Upper lobe of left lung (tissue), 6 donors: ENCODE data around the gene MPZL1. TPM values are rescaled to one million over a fixed set of nuclear protein-coding genes. Genes with fewer than 3 reads are reported as not detected.

ENCODE experiments used
- ATAC-seq, 2 donors: fragments of 200-7000 bp; cut with Tn5 transposase; one replicate each; pipeline ENCODE4 v1.9.1; 2022; ENCODE audit warnings: mild to moderate bottlenecking in 2 of 2, moderate library complexity in 2 of 2; ENCODE audit not compliant: low FRiP score in 2 of 2
- DNase-seq, 2 donors: peaks; one replicate each; pipeline ENCODE4 v3.0.0-alpha.2; 2019 to 2020
- H3K27ac ChIP-seq, 4 donors: fragments of 200-600 bp; sonication (generic); one replicate each; pipeline ENCODE4 v1.5.1; 2016 to 2019
- H3K27me3 ChIP-seq, 4 donors: fragments of 200-600 bp; sonication (generic); one replicate each; pipeline ENCODE4 v1.5.1; 2017 to 2019
- H3K36me3 ChIP-seq, 4 donors: fragments of 200-600 bp; sonication (generic); one replicate each; pipeline ENCODE4 v1.5.1; 2016 to 2019
- H3K4me1 ChIP-seq, 4 donors: fragments of 200-600 bp; sonication (generic); one replicate each; pipeline ENCODE4 v1.5.1; 2018 to 2019
- H3K4me3 ChIP-seq, 4 donors: fragments of 200-600 bp; sonication (generic); one replicate each; pipeline ENCODE4 v1.5.1; 2017 to 2019; ENCODE audit warnings: mild to moderate bottlenecking in 2 of 4, moderate library complexity in 1 of 4
- H3K9me3 ChIP-seq, 4 donors: fragments of 200-600 bp; sonication (generic); one replicate each; pipeline ENCODE4 v1.5.1; 2018 to 2019
- EP300 ChIP-seq, 4 donors: sonication (generic); formaldehyde crosslinking; IDR thresholded peaks; one replicate each; pipeline ENCODE4 v1.5.1; 2017; ENCODE audit warnings: antibody characterized with exemption in 4 of 4, control low read depth in 2 of 4
- POLR2A ChIP-seq, 4 donors: fragments of 450-650 bp; IDR thresholded peaks; one replicate each; pipeline ENCODE4 v1.5.1; 2016 to 2017; ENCODE audit warnings: antibody characterized with exemption in 4 of 4, mild to moderate bottlenecking in 2 of 4
- POLR2AphosphoS5 ChIP-seq, 2 donors: sonication (generic); formaldehyde crosslinking; IDR thresholded peaks; one replicate each; pipeline ENCODE4 v1.5.1; 2017; ENCODE audit warnings: antibody characterized with exemption in 2 of 2
- WGBS, 2 donors: methylation state at CpG; one replicate each; pipeline ENCODE4 v1.1.5; 2017 to 2018; 5-methylcytosine and 5-hydroxymethylcytosine counted together
- total RNA-seq, 6 donors: library from RNA; depleted of rRNA in 4 of 6; stranded (reverse); fragments of >200 nt in 4 of 6; gene quantifications; one replicate each; pipeline versions ENCODE4 v1.1.0 to v1.2.1, GENCODE V29; 2016 to 2021
- TF ChIP-seq, protein P1 (sequence below), 6 experiments: fragments of 450-650 bp in 4 of 6; fragments of 200-600 bp in 2 of 6; sonication (generic) in 2 of 6; IDR thresholded peaks; one replicate each; pipeline ENCODE4 v1.5.1; 2016 to 2019; ENCODE audit warnings: antibody characterized with exemption in 6 of 6
- donor health status: DM: no; HTN: no; CAD: no; lungs with moderate emphysema.
- donor health status: DM: no; HTN: yes; CAD: no; lungs with severe emphysema.

The MPZL1 gene
- total RNA-seq, 6 donors from 2014 or later, result 28.3 to 80.6 (median 65.4) TPM

DNA sequence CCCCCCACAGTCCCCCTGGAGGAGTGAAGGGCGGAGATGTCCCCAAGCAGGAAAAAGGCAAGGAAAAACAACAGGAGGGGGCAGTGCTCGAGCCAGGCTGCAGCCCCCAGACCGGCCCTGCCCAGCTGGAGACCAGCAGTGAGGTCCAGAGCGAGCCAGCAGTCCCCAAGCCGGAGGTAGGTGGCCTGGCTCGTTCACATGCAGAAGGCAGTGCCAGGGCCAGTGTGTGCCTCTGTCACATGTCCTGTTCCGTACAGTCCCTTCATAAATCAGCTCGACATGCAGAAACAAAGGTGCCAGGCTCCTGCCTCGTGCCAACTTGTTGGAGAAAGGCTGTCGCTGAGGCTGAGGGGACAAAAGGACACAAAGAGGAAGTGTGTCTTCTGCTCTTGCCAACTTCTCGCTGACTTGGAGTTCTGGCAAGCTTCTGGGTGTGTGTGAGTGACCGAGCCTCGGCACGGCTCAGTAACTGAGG is 24.1 kb upstream of the MPZL1 start:
- ATAC-seq (peak; percentile 29 to 72), DNase-seq (peak; percentile 32 to 44)
- TF ChIP-seq POLR2AphosphoS5 (IDR thresholded peaks at IDR 0.05) (no peak), EP300 (IDR thresholded peaks at IDR 0.05) (no peak), POLR2A (IDR thresholded peaks at IDR 0.05) (no peak)
- TF ChIP-seq, protein P1, sequence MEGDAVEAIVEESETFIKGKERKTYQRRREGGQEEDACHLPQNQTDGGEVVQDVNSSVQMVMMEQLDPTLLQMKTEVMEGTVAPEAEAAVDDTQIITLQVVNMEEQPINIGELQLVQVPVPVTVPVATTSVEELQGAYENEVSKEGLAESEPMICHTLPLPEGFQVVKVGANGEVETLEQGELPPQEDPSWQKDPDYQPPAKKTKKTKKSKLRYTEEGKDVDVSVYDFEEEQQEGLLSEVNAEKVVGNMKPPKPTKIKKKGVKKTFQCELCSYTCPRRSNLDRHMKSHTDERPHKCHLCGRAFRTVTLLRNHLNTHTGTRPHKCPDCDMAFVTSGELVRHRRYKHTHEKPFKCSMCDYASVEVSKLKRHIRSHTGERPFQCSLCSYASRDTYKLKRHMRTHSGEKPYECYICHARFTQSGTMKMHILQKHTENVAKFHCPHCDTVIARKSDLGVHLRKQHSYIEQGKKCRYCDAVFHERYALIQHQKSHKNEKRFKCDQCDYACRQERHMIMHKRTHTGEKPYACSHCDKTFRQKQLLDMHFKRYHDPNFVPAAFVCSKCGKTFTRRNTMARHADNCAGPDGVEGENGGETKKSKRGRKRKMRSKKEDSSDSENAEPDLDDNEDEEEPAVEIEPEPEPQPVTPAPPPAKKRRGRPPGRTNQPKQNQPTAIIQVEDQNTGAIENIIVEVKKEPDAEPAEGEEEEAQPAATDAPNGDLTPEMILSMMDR (IDR thresholded peaks at IDR 0.05), result no peak
- WGBS, 2 donors, result 35 to 61% methylated on average over 6 to 14 of the region's 14 CpGs
- Histone ChIP-seq H3K27ac (no peak overlapping the region), H3K4me1 (peaks cover 5 to 11% (median 7%) of the 10 kb centered on the region in 4 donors), H3K4me3 (no peak overlapping the region), H3K9me3 (no peaks in the 10 kb centered on the region), H3K27me3 (no peaks in the 10 kb centered on the region), H3K36me3 (peaks cover 0 to 33% (median 18%) of the 10 kb centered on the region in 4 donors)

DNA sequence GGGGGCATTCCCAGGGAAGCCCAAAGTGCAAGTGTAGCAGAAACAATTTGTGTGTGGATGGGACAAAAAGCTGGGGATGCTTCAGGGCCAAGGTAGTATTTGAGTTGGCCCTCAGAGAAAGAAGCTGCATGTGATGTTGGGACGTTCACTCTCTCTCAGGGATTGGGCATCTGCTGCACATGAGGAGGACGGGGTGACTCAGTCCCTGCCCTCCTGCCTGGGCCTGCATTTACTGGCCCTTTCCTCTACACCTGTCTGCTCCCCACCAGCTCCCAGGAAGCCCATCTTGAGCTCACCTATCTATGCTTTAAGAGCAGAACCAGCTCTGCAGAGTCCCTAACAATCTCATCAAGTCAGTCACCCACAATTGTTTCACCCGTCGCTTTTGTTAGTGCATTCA is 23.5 kb upstream of the MPZL1 start:
- H3K4me3 ChIP-seq, result no peak overlapping the region
- H3K27me3 ChIP-seq, result no peaks in the 10 kb centered on the region
- ATAC-seq (no peak), DNase-seq (no peak)
- H3K27ac ChIP-seq, result no peak overlapping the region
- TF ChIP-seq EP300 (IDR thresholded peaks at IDR 0.05) (no peak), POLR2AphosphoS5 (IDR thresholded peaks at IDR 0.05) (no peak), POLR2A (IDR thresholded peaks at IDR 0.05) (no peak)
- TF ChIP-seq, protein P1 (IDR thresholded peaks at IDR 0.05), result no peak
- H3K36me3 ChIP-seq, result peaks cover 0 to 39% (median 18%) of the 10 kb centered on the region in 4 donors
- peaks cover 5 to 11% (median 7%) of the 10 kb centered on the region in 4 donors for H3K4me1 ChIP-seq
- H3K9me3 ChIP-seq, result no peaks in the 10 kb centered on the region
- 96 to 100% methylated on average over 4 of the region's 4 CpGs for WGBS, 2 donors

DNA sequence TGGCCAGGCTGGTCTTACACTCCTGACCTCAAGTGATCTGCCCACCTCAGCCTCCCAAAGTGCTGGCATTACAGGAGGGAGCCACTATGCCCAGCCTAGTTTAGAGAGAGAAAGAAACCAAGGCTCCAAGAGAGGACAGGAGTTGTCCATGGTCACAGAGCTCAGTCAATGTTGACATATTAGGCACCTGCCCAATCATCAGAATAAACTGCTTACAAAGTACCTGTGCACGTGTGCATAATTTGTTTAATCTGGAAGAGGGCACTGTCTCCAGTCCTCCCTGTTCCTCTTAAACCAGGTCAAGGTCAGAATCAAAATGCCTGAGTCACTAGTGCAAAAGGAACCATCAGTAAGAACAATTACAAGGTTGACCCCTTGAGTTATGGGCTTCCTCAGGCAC is 20.3 kb upstream of the MPZL1 start:
- Histone ChIP-seq H3K4me3 (no peak overlapping the region), H3K27ac (no peak overlapping the region), H3K27me3 (no peaks in the 10 kb centered on the region), H3K36me3 (peaks cover 0 to 32% (median 10%) of the 10 kb centered on the region in 4 donors), H3K4me1 (peaks cover 5 to 11% (median 7%) of the 10 kb centered on the region in 4 donors), H3K9me3 (no peaks in the 10 kb centered on the region)
- DNase-seq, result no peak
- WGBS, 2 donors, result 63 to 64% methylated on average over 1 of the region's 1 CpG
- no peak for TF ChIP-seq POLR2A (IDR thresholded peaks at IDR 0.05)
- TF ChIP-seq, protein P1 (IDR thresholded peaks at IDR 0.05), result no peak
- no peak for ATAC-seq

DNA sequence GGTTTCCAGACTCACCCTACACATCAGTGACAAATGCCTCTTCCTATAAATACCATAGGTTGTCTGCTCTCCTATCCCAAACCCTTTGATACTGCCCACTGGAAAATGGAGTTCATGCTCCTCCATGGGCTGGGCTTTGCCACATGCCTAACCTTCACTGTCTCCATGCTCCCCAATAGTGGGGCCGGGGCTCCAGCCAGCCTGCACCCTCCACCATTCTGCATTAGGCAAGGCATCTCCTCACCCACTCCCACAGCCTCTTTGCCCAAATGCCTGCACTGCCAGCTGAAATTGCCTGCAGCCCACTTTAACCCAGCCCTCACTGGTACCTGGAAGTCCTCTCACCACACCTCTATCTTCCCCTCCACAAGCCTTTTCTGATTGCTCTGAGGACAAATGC is 18.2 kb upstream of the MPZL1 start:
- Histone ChIP-seq H3K36me3 (peaks cover 0 to 17% (median 5%) of the 10 kb centered on the region in 4 donors), H3K27ac (no peak overlapping the region), H3K9me3 (no peaks in the 10 kb centered on the region), H3K4me1 (no peaks in the 10 kb centered on the region), H3K4me3 (no peak overlapping the region), H3K27me3 (no peaks in the 10 kb centered on the region)
- ATAC-seq (no peak), DNase-seq (no peak)
- no peak for TF ChIP-seq EP300 (IDR thresholded peaks at IDR 0.05)
- 94 to 100% methylated on average over 1 of the region's 1 CpG for WGBS, 2 donors

GRCh38 chr1:167704715-167705114 is 17.1 kb upstream of the MPZL1 start:
- DNase-seq (peak in 1 of 2 donors; percentile 2), ATAC-seq (no peak)
- no peaks in the 10 kb centered on the region for H3K9me3 ChIP-seq
- no peak overlapping the region for H3K27ac ChIP-seq
- no peaks in the 10 kb centered on the region for H3K4me1 ChIP-seq
- 52 to 75% methylated on average over 2 of the region's 2 CpGs for WGBS, 2 donors
- peaks cover 0 to 16% (median 3%) of the 10 kb centered on the region in 4 donors for H3K36me3 ChIP-seq
- no peak overlapping the region for H3K4me3 ChIP-seq
- TF ChIP-seq, protein P1 (IDR thresholded peaks at IDR 0.05), result no peak
- no peak for TF ChIP-seq POLR2A (IDR thresholded peaks at IDR 0.05)
- TF ChIP-seq POLR2AphosphoS5 (IDR thresholded peaks at IDR 0.05), result no peak
- H3K27me3 ChIP-seq, result no peaks in the 10 kb centered on the region
